Mesenchymal stem cell (in vitro differentiated cells and primary cell): ENCODE results near the gene NDUFS7.

Source experiments
- DNase-seq: peaks from one replicate; pipeline ENCODE4 v3.0.0-alpha.2; 2013
- H2AFZ ChIP-seq: one replicate; pipeline ENCODE4 v1.6.1; 2013; ENCODE audit warnings: low read depth, mild to moderate bottlenecking, control low read depth, inconsistent platforms, low read length, moderate library complexity
- H2AK5ac ChIP-seq: 2 replicates; pipeline ENCODE4 v1.6.1; 2013; ENCODE audit warnings: low read length, moderate library complexity, mild to moderate bottlenecking, inconsistent platforms; ENCODE audit not compliant: severe bottlenecking
- H2BK120ac ChIP-seq: one replicate; pipeline ENCODE4 v1.6.1; 2013; ENCODE audit warnings: low read depth, mild to moderate bottlenecking, inconsistent platforms, low read length, moderate library complexity
- H2BK12ac ChIP-seq, 2 experiments: one replicate each; pipeline ENCODE4 v1.6.1; 2013; ENCODE audit warnings: inconsistent platforms in 2 of 2, low read length in 2 of 2, mild to moderate bottlenecking in 2 of 2, moderate library complexity in 2 of 2, control low read depth in 1 of 2
- H2BK15ac ChIP-seq: one replicate; pipeline ENCODE4 v1.6.1; 2013; ENCODE audit warnings: mild to moderate bottlenecking, low read depth, inconsistent platforms; ENCODE audit not compliant: poor library complexity, severe bottlenecking
- H2BK5ac ChIP-seq: 2 replicates; pipeline ENCODE4 v1.6.1; 2013; ENCODE audit warnings: low read depth, mild to moderate bottlenecking, low read length, control low read depth, inconsistent platforms; ENCODE audit not compliant: poor library complexity, severe bottlenecking
- H3K14ac ChIP-seq, 2 experiments: one replicate each; pipeline ENCODE4 v1.6.1; 2013; ENCODE audit warnings: inconsistent platforms in 2 of 2, low read length in 2 of 2, control low read depth in 1 of 2, mild to moderate bottlenecking in 1 of 2, moderate library complexity in 1 of 2
- H3K18ac ChIP-seq, 2 experiments: one replicate each; pipeline ENCODE4 v1.6.1; 2013; ENCODE audit warnings: inconsistent platforms in 2 of 2, low read length in 2 of 2, control low read depth in 1 of 2, low read depth in 1 of 2, mild to moderate bottlenecking in 1 of 2
- H3K23ac ChIP-seq, 2 experiments: one replicate each; pipeline ENCODE4 v1.6.1; 2013; ENCODE audit warnings: inconsistent platforms in 2 of 2, low read length in 2 of 2, mild to moderate bottlenecking in 2 of 2, moderate library complexity in 2 of 2, control low read depth in 1 of 2
- H3K27ac ChIP-seq: 2 replicates; pipeline ENCODE4 v1.5.1; 2013; ENCODE audit warnings: mild to moderate bottlenecking, moderate library complexity, low read length, control low read depth, inconsistent platforms; ENCODE audit not compliant: poor library complexity, severe bottlenecking
- H3K27me3 ChIP-seq, 2 experiments: 2 replicates each; pipeline versions ENCODE4 v1.6.1 to v1.7.0; 2013; ENCODE audit warnings: low read length in 2 of 2, mild to moderate bottlenecking in 2 of 2, moderate library complexity in 2 of 2, control low read depth in 1 of 2, inconsistent platforms in 1 of 2; ENCODE audit not compliant: control insufficient read depth in 1 of 2, insufficient read depth in 1 of 2
- H3K36me3 ChIP-seq, 2 experiments: 2 replicates each; pipeline versions ENCODE4 v1.6.1 to v1.7.0; 2013; ENCODE audit warnings: low read length in 2 of 2, control low read depth in 1 of 2, inconsistent platforms in 1 of 2, low read depth in 1 of 2, mild to moderate bottlenecking in 1 of 2; ENCODE audit not compliant: insufficient read depth in 2 of 2, control insufficient read depth in 1 of 2
- H3K4ac ChIP-seq, 2 experiments: one replicate each; pipeline ENCODE4 v1.6.1; 2013; ENCODE audit warnings: inconsistent platforms in 2 of 2, low read length in 2 of 2, mild to moderate bottlenecking in 2 of 2, moderate library complexity in 2 of 2, control low read depth in 1 of 2, low read depth in 1 of 2
- H3K4me1 ChIP-seq: 2 replicates; pipeline ENCODE4 v1.6.1; 2013; ENCODE audit warnings: low read depth, low read length, control low read depth; ENCODE audit not compliant: control insufficient read depth, insufficient read depth
- H3K4me2 ChIP-seq: 2 replicates; pipeline ENCODE4 v1.6.1; 2013; ENCODE audit warnings: low read length, mild to moderate bottlenecking, inconsistent platforms; ENCODE audit not compliant: poor library complexity, severe bottlenecking
- H3K4me3 ChIP-seq, 2 experiments: 2 replicates each; pipeline versions ENCODE4 v1.5.1 to v1.7.0; 2013; ENCODE audit warnings: low read length in 2 of 2, mild to moderate bottlenecking in 2 of 2, control low read depth in 1 of 2, low read depth in 1 of 2; ENCODE audit not compliant: insufficient read depth in 1 of 2
- H3K79me1 ChIP-seq: replicated peaks from 2 replicates; pipeline ENCODE4 v1.6.1; 2013; ENCODE audit warnings: mild to moderate bottlenecking, control low read depth, low read length, inconsistent platforms; ENCODE audit not compliant: poor library complexity, severe bottlenecking
- H3K9ac ChIP-seq: 2 replicates; pipeline ENCODE4 v1.7.0; 2013; ENCODE audit warnings: mild to moderate bottlenecking, low read length, moderate library complexity
- H3K9me3 ChIP-seq: 2 replicates; pipeline ENCODE4 v1.7.0; 2013; ENCODE audit warnings: mild to moderate bottlenecking, low read length; ENCODE audit not compliant: control insufficient read depth
- H4K8ac ChIP-seq: one replicate; pipeline ENCODE4 v1.6.1; 2013; ENCODE audit warnings: inconsistent platforms, mild to moderate bottlenecking, low read length, moderate library complexity
- H4K91ac ChIP-seq: one replicate; pipeline ENCODE4 v1.6.1; 2013; ENCODE audit warnings: mild to moderate bottlenecking, low read length, inconsistent platforms
- WGBS: methylation state at CpG from one replicate; pipeline ENCODE4 v1.1.7; 2013; ENCODE audit warnings: mixed read lengths; 5-methylcytosine and 5-hydroxymethylcytosine counted together

NDUFS7 gene

DNA sequence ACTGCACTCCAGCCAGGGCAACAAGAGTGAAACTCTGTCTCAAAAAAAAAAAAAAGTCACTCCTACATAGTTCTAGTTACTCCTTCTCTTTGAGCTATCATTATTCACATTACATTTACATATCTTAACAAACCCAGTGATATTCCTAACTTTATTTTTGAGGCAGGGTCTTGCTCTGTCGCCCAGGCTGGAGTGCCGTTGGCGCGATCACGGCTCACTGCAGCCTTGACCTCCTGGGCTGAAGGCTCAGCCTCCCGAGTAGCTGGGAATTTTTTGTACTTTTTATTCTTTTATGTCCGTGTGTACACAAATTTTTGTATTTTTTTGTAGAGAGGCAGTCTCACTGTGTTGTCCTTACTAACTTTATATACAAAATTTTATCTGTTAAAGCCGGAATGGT is 53.9 kb downstream of the NDUFS7 start:
- peaks cover 27% of the 10 kb centered on the region for H3K4me1 ChIP-seq
- H3K4me2 ChIP-seq = peak overlapping the region; percentile 24
- H2BK15ac ChIP-seq = no peak overlapping the region
- no peak overlapping the region for H2BK5ac ChIP-seq
- H4K8ac ChIP-seq = no peak overlapping the region
- DNase-seq = no peak
- no peak overlapping the region for H4K91ac ChIP-seq
- no peak overlapping the region for H2AFZ ChIP-seq
- H3K9me3 ChIP-seq = no peaks in the 10 kb centered on the region
- H3K4ac ChIP-seq = no peak overlapping the region
- H2BK120ac ChIP-seq = no peak overlapping the region
- H2AK5ac ChIP-seq = no peak overlapping the region
- H3K79me1 ChIP-seq = peaks cover 31% of the 10 kb centered on the region
- H3K27me3 ChIP-seq = no peaks in the 10 kb centered on the region
- H3K9ac ChIP-seq = peak overlapping the region; percentile 94
- peak overlapping the region in 1 of 2 experiments; percentile 93 for H3K4me3 ChIP-seq
- no peak overlapping the region for H3K18ac ChIP-seq
- no peak overlapping the region for H3K14ac ChIP-seq
- no peak overlapping the region for H3K23ac ChIP-seq
- peaks cover 62 to 67% of the 10 kb centered on the region in 2 experiments for H3K36me3 ChIP-seq
- H2BK12ac ChIP-seq = no peak overlapping the region
- 93% methylated on average over 6 of the region's 8 CpGs for WGBS
- H3K27ac ChIP-seq = peak overlapping the region; percentile 11

- peak within 1 kb of the TSS; percentile 66 to 92 for H3K4ac ChIP-seq
- H2BK120ac ChIP-seq = peak within 1 kb of the TSS; percentile 45
- peak within 1 kb of the TSS in 1 of 2 experiments; percentile 100 for H3K23ac ChIP-seq
- peak within 1 kb of the TSS; percentile 94 for H3K9ac ChIP-seq
- H4K91ac ChIP-seq = peak within 1 kb of the TSS; percentile 67
- H2BK15ac ChIP-seq = no peak within 1 kb of the TSS
- 2% methylated on average over 86 of the region's 100 CpGs for WGBS
- H2AFZ ChIP-seq = no peak within 1 kb of the TSS
- H3K27ac ChIP-seq = peak within 1 kb of the TSS; percentile 54
- peak within 1 kb of the TSS; percentile 84 for H2AK5ac ChIP-seq
- peak within 1 kb of the TSS; percentile 68 to 99 for H3K18ac ChIP-seq
- H3K4me1 ChIP-seq = peaks cover 29% of the 10 kb centered on the region
- H3K9me3 ChIP-seq = no peaks in the 10 kb centered on the region
- peaks cover 29% of the 10 kb centered on the region for H3K79me1 ChIP-seq
- H2BK12ac ChIP-seq = peak within 1 kb of the TSS in 1 of 2 experiments; percentile 66
- H3K4me2 ChIP-seq = peak within 1 kb of the TSS; percentile 56
- peaks cover 62 to 67% of the 10 kb centered on the region in 2 experiments for H3K36me3 ChIP-seq
- peak within 1 kb of the TSS; percentile 95 for H2BK5ac ChIP-seq
- peak within 1 kb of the TSS; percentile 90 to 93 for H3K4me3 ChIP-seq
- DNase-seq = peak; percentile 93
- peak within 1 kb of the TSS in 1 of 2 experiments; percentile 92 for H3K14ac ChIP-seq
- no peaks in the 10 kb centered on the region for H3K27me3 ChIP-seq
- H4K8ac ChIP-seq = peak within 1 kb of the TSS; percentile 58
Measured at GRCh38 chr19:1438035-1438932, 54.6 kb downstream of the NDUFS7 start, which contains the start of gene RPS15. Gene RPS15, plus strand, starts transcription at chr19:1438396. Its CDS starts 30 bp downstream, at chr19:1438426.

GRCh38 chr19:1438933-1439354 is 55.2 kb downstream of the NDUFS7 start:
- Histone ChIP-seq H3K23ac (no peak overlapping the region), H3K18ac (peak overlapping the region; percentile 68 to 99), H3K27me3 (no peaks in the 10 kb centered on the region), H3K9me3 (no peaks in the 10 kb centered on the region), H3K4me1 (peaks cover 32% of the 10 kb centered on the region), H3K4me3 (peak overlapping the region; percentile 90 to 93), H3K9ac (peak overlapping the region; percentile 94), H2AK5ac (no peak overlapping the region), H4K8ac (peak overlapping the region; percentile 39), H3K79me1 (peaks cover 23% of the 10 kb centered on the region), H2AFZ (no peak overlapping the region), H3K27ac (no peak overlapping the region), H2BK120ac (no peak overlapping the region), H3K14ac (peak overlapping the region in 1 of 2 experiments; percentile 61), H4K91ac (no peak overlapping the region), H2BK12ac (peak overlapping the region in 1 of 2 experiments; percentile 66), H3K36me3 (peaks cover 56 to 60% of the 10 kb centered on the region in 2 experiments), H3K4ac (peak overlapping the region; percentile 66 to 92), H2BK15ac (no peak overlapping the region), H3K4me2 (peak overlapping the region; percentile 56), H2BK5ac (no peak overlapping the region)
- DNase-seq = no peak
- under 1% methylated on average over 26 of the region's 26 CpGs for WGBS
